Stimulated activated CD4-positive, alpha-beta T cell treated with anti-CD3 and anti-CD28 coated beads, Interleukin-15, amount 100 ng/mL, for 24 hours (primary cell): ENCODE data around the gene SMIM41.

Source experiments
- DNase-seq: peaks from one replicate; pipeline ENCODE4 v3.0.0-alpha.2; 2020

SMIM41 gene

DNA sequence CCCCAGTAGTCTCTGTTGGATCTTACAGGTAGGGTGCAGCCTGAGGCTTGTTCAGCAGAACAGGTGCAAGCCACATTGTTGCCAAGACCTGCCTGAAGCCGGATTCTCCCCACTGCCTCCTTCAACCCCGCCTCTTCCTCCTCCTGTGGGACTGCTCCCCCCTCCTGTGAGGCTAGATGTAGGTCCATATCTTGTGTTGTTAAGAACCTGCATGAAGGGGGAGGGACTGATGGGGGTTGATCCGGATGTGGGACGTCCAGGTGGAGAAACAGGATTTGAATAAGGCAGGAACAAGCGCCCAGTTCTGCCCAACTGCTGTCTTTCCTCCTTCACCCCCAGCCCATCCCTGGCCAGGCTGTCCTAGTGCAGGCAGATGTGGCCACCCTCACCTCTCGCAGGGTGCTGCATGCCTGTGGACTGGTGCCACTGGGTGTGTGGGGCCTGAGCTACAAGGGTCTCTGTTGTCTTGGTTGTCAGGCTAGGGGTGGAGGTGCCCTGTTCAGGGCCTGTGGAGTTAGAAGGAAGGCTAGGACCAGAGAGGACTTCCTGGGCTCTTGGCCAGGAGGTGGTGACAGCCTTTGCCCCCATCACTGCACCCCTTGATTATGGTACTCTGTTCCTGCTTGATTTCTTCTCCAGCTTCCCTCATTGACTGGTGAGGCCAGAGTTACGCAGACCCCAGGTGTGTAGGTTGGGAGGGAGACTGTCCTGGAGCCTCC, 26.9 kb upstream of the SMIM41 start:
- peak; percentile 37 for DNase-seq

DNA sequence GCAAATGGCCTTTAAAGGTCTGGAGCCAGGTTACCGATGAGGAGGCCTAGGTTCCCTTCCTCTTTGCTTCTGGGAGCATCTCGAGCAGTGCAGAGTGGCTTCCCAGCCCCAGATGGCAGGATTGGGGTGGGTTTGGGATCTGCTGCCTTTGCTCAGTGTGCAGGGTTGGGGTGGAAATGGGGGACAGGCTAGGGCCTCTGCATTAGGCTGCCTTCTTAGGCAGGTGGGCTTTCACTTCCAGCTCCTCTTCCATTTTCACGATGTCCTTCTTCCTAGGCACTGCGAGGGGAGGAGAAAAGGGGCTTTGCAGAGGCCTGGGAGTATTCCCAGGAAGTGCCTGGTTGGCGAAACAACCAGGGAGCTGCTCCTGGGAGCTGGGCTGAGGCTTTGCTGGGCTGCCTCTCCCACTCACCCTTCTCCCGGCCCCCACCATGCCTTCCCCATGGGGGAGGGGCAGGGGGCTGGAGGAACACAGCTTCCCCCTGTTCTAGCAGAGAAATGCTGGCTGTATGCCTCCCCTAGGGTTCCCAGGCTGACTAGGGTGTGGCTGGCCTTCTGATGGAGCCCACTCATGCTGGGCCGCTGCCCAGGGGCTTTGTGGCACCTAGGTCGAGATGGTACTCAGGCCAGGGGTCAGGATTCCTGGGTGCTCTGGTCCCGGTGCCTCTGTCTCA, 25.8 kb upstream of the SMIM41 start:
- DNase-seq: no peak

DNA sequence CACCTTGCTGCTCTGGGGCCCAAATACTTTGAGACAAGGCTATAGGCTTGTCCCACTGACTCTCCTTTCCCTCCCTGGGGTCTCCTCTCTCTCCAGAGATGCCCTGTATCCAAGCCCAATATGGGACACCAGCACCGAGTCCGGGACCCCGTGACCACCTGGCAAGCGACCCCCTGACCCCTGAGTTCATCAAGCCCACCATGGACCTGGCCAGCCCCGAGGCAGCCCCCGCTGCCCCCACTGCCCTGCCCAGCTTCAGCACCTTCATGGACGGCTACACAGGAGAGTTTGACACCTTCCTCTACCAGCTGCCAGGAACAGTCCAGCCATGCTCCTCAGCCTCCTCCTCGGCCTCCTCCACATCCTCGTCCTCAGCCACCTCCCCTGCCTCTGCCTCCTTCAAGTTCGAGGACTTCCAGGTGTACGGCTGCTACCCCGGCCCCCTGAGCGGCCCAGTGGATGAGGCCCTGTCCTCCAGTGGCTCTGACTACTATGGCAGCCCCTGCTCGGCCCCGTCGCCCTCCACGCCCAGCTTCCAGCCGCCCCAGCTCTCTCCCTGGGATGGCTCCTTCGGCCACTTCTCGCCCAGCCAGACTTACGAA, 25.2 kb upstream of the SMIM41 start:
- no peak for DNase-seq

DNA sequence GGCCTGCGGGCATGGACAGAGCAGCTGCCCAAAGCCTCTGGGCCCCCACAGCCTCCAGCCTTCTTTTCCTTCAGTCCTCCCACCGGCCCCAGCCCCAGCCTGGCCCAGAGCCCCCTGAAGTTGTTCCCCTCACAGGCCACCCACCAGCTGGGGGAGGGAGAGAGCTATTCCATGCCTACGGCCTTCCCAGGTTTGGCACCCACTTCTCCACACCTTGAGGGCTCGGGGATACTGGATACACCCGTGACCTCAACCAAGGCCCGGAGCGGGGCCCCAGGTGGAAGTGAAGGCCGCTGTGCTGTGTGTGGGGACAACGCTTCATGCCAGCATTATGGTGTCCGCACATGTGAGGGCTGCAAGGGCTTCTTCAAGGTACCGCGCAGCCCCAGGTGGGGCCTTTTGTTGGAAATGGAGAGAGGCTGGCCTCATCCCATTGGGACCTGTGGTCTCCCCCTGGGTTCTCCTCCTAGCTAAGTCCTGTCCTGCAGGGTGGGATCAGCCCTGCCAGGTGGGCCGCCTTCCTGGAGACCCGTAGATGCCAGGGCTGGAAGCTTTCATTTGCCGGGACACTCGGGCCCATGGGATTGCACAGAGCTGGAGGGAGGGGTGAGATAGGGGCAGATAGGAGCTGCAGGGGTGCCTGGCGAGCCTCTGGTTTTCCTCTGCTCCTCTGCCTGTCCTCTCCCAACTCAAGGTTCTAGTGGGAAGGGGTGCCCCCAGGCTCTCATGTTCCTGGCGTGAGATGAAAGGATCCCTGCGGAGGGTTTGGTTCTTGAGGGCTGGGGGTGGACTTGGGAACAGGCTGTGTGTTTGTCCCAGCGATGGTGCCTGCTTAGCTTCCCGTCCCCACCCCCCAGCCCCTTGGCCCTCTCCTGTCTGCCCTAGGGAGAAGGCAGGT, 24.4 kb upstream of the SMIM41 start:
- no peak for DNase-seq

DNA sequence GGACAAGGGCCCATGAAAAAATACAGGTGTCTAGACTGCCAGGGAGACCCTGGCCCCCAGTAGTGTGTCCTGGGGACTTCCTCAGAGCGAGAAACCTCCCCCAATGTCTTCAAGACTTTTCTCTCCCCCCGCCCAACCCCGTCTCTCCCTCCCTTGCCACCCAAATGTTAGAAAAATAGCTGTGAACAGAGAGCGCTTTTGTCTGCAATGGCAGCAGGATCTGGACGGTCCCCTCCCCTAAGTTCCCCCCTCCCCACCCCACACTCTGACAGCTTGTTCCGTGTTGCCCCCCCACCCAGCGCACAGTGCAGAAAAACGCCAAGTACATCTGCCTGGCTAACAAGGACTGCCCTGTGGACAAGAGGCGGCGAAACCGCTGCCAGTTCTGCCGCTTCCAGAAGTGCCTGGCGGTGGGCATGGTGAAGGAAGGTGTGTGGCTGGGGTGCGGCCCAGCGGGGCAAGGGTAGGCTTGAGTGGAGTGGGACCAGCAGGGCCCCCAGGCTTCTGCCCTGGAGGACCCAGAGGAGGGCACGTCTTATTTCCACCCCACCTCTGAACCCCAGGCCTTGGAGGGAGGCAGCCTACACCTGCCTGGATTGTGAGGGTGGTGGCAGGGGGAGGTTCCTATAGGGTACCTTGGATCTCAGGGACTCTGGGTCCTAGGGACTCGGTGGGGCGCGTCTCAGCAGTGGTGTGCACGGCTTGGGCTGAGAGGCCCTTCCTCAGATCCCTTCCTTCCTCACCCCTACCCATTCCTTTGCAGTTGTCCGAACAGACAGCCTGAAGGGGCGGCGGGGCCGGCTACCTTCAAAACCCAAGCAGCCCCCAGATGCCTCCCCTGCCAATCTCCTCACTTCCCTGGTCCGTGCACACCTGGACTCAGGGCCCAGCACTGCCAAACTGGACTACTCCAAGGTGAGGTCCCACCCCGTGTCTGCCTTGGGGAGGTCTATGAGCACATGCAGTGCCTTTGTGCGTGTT, 23.5 kb upstream of the SMIM41 start:
- no peak for DNase-seq

DNA sequence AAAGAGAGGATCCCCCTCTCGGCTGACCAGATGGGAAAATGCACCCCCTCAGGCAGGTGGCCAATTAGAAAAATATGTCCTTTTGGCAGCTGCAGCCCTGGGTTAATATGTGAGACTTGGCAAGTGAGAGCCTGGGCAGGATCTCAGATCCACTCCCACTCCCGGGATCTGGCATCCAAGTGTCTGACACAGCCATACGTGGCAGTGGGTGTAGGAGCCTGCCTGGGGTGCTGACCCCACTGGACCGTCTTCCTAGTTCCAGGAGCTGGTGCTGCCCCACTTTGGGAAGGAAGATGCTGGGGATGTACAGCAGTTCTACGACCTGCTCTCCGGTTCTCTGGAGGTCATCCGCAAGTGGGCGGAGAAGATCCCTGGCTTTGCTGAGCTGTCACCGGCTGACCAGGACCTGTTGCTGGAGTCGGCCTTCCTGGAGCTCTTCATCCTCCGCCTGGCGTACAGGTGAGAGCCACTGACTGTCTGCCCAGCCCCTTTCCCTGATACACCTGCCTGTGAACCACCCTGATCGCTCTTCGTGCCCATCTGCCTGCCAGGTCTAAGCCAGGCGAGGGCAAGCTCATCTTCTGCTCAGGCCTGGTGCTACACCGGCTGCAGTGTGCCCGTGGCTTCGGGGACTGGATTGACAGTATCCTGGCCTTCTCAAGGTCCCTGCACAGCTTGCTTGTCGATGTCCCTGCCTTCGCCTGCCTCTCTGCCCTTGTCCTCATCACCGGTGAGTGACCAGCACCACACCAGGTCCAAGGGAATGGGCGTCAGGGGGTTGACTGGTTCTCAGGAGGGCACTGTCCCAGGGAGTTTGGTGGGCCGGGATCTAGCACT, 22.5 kb upstream of the SMIM41 start:
- no peak for DNase-seq

DNA sequence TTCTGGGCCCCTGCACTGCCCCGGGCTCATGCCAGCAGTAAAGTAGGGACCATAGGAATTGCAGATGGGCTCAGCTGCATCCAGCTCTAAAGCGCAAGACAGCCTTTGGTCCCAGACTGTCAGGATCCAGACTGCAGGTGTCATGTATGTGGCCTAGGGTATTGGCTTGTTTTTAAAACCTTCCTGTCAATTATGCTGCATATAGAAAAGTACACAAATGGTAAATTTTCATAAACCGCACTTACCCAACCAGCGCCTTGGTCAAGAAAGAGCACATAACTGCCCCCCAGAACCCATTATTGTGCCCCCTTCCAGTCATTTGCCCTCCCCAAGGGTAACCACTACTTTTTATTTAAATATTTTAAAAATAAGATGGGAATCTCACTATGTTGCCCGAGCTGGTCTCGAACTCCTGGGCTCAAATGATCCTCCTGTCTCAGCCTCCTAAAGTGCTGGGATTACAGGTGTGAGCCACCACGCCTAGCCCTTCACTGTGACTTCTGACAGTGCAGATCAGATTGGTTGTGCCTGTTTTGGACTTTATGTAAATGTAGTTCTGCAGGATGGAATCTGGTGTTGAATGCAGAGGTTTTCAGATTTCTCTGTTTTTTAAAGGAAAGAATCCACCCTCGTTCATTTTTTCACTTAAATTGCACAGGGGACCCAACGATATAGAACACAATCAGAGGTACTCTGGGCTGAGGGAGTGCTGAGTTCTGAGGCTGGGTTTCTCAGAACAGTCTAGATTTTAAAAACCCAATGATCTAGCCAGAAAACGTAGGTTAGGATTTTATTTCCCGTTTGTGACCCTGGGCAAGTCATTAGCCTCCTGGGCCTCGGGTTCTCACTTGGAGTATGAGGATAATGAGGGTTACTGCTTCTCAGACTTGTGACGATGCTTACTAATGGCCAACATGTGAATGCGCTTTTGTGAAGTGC, 21.6 kb upstream of the SMIM41 start:
- DNase-seq: no peak

DNA sequence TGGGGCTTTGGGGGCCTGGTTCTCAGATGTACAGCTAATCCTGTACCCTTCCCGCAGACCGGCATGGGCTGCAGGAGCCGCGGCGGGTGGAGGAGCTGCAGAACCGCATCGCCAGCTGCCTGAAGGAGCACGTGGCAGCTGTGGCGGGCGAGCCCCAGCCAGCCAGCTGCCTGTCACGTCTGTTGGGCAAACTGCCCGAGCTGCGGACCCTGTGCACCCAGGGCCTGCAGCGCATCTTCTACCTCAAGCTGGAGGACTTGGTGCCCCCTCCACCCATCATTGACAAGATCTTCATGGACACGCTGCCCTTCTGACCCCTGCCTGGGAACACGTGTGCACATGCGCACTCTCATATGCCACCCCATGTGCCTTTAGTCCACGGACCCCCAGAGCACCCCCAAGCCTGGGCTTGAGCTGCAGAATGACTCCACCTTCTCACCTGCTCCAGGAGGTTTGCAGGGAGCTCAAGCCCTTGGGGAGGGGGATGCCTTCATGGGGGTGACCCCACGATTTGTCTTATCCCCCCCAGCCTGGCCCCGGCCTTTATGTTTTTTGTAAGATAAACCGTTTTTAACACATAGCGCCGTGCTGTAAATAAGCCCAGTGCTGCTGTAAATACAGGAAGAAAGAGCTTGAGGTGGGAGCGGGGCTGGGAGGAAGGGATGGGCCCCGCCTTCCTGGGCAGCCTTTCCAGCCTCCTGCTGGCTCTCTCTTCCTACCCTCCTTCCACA, 20.7 kb upstream of the SMIM41 start:
- no peak for DNase-seq

DNA sequence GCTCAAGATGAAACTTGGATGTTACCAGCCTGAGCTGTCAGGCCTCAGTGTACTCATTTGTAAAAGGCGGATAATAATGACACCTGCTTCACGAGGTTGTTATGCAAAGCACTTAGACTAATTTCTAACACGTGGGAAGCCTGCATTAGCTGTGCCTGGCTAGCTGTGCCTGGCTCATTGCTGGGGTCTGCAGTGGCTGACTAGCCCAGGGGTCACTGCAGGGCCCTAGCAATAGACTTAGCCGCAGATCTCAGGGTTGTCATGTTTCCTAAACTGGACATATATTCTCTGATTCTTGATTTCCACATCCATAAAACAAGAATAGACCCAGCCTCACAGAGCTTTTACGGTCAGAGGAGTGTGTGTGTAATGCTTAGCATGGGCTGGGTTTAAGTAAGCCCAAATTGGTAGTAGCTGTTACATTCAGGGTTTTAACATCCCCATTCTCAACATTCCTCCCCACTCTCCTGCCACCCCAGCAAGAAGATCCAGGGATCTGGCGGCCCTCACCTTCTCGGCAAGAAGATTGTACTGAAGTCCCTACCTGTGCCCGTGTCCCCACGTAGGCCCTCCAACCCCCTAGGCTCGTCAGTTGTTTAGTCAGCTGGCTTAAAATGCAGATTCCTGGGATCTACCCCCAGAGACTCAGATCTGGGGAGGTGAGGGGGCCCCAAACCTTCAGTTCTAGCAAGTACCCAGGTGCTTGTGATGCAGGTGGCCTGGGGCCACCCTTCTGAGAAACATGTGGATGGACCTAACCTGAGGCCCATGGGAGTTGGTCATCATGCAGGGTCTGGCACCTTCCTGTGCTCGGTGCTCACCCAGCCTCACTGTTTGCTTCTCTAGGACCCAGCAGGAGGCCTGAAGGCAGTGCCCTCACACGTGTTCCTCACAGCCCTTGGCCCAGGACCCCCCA, 19.7 kb upstream of the SMIM41 start:
- no peak for DNase-seq

DNA sequence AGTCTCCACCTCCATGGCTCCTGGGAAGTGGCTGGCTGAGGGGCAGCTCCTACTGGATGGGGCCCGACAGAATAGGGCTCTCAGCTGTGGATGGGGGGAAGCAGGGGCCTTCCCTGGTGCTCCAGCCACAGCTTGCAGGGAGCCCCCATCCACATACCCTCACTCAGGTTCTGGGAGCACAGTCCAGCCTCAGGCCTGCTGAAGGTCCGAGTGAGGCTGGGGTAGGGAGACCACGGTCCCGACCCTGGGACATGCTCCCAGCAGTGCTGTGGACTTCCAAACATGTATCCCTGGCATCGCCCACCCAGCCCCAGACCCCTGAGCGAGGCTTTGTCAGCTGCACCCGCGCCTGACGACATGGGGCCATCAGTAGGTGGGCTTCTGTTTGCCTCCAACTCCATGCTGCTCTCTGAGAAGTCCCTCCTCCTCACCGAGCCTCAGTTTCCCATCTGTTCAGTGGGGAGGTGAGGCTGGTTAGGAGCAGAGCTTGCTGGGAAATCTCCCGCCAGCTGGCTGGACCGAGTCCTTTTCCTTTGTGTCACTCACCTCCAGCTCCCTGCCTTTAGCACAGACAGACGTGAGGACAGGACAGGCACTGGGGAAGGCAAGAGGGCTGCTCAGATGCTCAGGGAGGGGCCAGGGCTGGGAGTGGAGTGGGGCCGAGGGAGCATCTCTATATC, 18.9 kb upstream of the SMIM41 start:
- DNase-seq: no peak

DNA sequence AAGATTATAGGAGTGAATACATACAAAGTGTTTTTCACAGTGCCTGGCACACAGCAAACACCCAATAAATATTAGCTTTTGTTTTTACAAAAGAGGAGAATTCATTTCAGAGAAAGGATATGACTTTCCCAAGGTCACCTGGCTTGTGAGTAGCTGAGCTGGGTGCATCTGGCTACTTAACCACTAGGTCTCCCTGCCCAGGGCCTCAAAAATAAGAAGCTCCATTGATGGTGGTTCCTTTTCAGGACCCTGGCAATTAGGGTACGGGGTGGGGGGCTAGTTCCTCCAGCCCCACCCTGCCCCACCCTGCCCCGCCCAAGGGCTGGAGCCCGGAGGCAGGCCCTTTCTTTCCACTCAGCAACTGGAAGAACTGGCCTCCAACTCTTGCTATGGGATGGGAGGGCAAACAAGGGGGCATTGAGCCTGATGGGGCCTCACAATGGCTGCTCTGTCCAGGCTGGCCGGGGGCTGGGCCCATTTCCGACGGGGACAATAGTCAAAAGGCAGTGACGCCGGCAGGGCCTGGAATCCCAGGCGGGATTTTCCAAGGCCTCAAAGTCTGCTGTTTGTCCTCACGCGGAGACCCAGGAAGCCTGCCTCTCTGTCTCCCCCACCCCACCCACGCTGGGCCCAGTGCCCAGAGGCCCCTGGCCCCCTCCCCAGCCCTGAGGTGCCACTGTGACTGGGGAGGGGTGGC, 17.9 kb upstream of the SMIM41 start:
- no peak for DNase-seq

DNA sequence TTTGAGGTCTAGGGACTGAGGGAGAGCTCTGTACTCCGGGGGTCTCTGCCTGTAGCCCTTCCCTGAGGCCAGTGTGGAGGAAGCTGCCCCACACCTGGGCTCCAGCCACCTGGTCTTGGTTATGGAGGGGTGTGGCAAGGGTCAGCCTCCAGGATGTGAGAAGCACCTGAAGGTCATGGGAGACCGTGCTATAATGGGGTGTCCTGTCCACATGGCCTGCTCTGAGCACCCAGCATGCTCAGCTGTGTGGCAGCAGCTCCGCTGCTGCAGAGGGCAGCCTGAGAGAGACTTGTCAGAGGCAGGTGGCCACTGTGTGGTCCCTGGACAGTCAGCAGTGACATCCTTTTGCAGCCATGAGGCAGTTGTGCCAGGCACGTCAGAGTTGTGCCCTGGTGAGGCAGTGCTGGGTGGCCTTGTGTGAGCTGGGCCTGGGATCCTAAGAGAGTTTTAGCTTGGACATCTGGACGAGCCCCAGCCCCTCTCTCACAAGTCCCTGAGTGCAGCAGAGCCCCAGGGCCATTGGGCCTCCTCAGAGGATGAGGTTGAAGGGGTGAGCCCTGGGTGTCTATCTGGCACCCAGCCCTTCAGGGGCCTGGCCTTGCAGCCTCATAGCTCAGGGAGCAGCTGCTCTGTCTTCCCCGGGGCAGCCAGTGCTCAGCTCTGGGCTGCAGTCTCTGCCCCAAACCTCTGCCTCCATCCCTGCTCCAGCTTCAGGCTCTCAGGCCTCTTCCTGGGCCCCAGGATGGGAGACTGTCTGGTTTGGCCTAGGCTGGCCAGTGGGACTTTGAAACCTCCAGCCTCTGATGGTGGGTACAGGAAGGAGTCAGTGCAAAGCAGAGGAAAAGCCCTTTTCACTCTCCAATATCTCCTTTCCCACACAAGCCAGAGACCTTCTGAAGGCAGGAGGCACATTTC, 17.1 kb upstream of the SMIM41 start:
- no peak for DNase-seq

DNA sequence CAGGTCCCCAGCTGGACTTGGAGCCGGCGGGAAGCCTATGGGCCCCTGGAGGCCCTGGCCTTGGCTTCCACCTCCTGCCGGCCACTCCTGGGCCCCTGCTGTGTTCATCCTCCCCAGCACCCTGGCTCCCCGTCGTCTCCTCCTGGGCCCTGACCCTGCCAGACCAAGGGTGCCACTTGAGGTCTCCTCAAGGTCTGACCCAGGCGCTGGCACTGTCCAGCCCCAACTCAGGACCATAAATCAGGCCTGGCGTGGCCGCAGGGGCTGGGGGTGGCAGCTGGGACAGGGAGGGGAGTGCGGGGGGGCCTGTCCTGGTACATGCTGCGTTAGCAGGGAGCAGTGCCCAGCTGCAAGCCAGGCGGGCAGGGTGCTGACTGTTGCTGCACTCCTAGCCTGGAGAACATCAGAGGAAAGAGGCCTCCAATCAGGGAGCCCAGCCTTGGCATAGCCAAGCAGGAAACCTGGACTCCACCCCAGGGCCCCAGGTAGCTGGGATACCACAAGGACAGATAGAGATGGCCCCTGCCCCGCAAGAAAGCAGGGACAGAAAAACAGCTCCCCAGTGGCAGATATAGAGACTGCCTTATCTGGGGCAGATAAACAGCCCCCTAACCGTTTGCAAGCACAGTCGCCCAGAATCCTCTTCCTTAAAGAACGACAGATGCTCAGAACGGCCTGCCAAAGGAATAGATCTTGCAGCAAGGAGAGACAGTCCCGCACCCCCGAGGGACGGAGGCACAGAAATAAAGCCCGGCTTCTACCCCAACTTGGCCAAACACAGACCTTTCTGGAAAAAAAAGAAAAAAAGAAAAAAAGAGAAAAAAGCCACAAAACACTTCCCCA, 16.2 kb upstream of the SMIM41 start:
- DNase-seq: no peak

DNA sequence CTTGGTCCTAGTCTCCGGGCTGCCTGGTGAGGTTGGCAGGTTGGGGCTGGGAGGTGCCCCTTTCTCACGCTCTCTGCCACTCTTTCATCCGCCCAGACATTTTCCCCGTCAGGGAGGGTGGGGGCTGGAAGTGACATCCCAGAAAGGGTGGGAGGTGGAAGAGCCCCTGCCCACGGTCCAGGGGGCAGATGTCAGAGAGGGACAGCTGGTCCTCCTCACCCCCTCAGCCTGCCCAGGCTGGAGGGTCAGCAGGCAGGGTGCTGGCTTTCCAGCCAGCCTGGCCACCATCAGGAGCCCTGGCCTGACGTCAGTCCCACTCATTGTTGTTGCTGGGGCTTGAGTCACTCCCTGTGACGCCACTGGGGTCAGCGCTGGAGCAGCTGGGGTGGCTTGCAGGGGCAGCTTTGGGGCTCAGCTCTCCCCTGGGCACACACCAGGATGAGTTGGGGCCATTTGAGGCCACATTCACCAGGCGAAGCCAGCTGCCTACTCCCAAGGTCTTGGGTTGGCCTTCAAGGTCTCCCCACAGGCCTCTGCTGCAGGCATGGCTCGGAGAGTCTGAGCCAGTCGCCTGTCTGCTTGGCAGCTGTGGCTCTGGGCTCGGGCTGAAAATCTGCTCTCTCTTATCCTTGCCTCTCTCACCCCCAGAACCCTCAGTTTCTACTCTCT, 15.4 kb upstream of the SMIM41 start:
- no peak for DNase-seq
